Lung (tissue), 12 donors: ENCODE measurements around the gene PYGM. TPM values are rescaled to one million over a fixed set of nuclear protein-coding genes. Genes with fewer than 3 reads are reported as not detected.

Experiments
- ATAC-seq: fragments of 200-7000 bp; cut with Tn5 transposase; one replicate; pipeline ENCODE4 v1.9.1; 2020; ENCODE audit warnings: moderate number of reproducible peaks; ENCODE audit not compliant: insufficient read depth, low FRiP score
- DNase-seq, 3 donors: peaks; one replicate each; pipeline ENCODE4 v3.0.0-alpha.2; 2013 to 2017
- H3K27ac ChIP-seq, 2 donors: one replicate each; pipeline ENCODE4 v1.5.1; 2013; ENCODE audit warnings: mild to moderate bottlenecking in 2 of 2, moderate library complexity in 2 of 2, control low read depth in 1 of 2, inconsistent platforms in 1 of 2, low read depth in 1 of 2, low read length in 1 of 2
- H3K27me3 ChIP-seq, 3 donors: one replicate each; pipeline ENCODE4 v1.5.1; 2013; ENCODE audit warnings: low read length in 2 of 3; ENCODE audit not compliant: control insufficient read depth in 3 of 3, insufficient read depth in 3 of 3
- H3K36me3 ChIP-seq, 4 donors: one replicate each; pipeline ENCODE4 v1.5.1; 2013; ENCODE audit warnings: low read length in 4 of 4, mild to moderate bottlenecking in 1 of 4, moderate library complexity in 1 of 4; ENCODE audit not compliant: control insufficient read depth in 4 of 4, insufficient read depth in 4 of 4
- H3K4me1 ChIP-seq, 5 donors: one replicate each; pipeline ENCODE4 v1.5.1; 2013; ENCODE audit warnings: low read length in 5 of 5, mild to moderate bottlenecking in 2 of 5, moderate library complexity in 1 of 5; ENCODE audit not compliant: control insufficient read depth in 5 of 5, insufficient read depth in 5 of 5
- H3K4me3 ChIP-seq: one replicate; pipeline ENCODE4 v1.5.1; 2013; ENCODE audit warnings: mild to moderate bottlenecking, control low read depth, moderate library complexity
- H3K9ac ChIP-seq, 2 donors: one replicate each; pipeline ENCODE4 v1.5.1; 2013; ENCODE audit warnings: low read length in 2 of 2, control low read depth in 1 of 2; ENCODE audit not compliant: insufficient read depth in 1 of 2
- H3K9me3 ChIP-seq, 4 donors: one replicate each; pipeline ENCODE4 v1.5.1; 2013; ENCODE audit warnings: low read length in 3 of 4, mild to moderate bottlenecking in 1 of 4, moderate library complexity in 1 of 4; ENCODE audit not compliant: control insufficient read depth in 4 of 4, insufficient read depth in 3 of 4
- WGBS, 2 donors: extraction: QIAGEN DNeasy Blood & Tissue Kit; methylation state at CpG; one replicate each; pipeline ENCODE4 v1.1.7; 2013; 5-methylcytosine and 5-hydroxymethylcytosine counted together
- polyA plus RNA-seq, 2 donors: library from polyadenylated mRNA; stranded (reverse); fragments of 200-250 nt; gene quantifications; one replicate each; pipeline ENCODE4 v1.2.1, GENCODE V29; 2013
- total RNA-seq, 2 donors: library from RNA; depleted of rRNA in 1 of 2; stranded (reverse); fragments of >200 nt in 1 of 2; gene quantifications; one replicate each; pipeline ENCODE4 v1.2.1, GENCODE V29; 2014 to 2021
- TF ChIP-seq, protein P1 (sequence below): IDR thresholded peaks from 2 replicates; pipeline ENCODE4 v1.5.1; 2012; ENCODE audit warnings: mild to moderate bottlenecking; ENCODE audit errors: control extremely low read depth, extremely low read depth
- donor health status: control.
- donor health status: control.
- donor health status: Bipolar disorder and iron deficiency.
- donor health status: healthy.
- donor health status: DM: yes; HTN: yes; CAD: no.

PYGM gene
- total and polyA plus RNA-seq, 4 donors = 1.2 to 3.8 (median 2.5) TPM

DNA sequence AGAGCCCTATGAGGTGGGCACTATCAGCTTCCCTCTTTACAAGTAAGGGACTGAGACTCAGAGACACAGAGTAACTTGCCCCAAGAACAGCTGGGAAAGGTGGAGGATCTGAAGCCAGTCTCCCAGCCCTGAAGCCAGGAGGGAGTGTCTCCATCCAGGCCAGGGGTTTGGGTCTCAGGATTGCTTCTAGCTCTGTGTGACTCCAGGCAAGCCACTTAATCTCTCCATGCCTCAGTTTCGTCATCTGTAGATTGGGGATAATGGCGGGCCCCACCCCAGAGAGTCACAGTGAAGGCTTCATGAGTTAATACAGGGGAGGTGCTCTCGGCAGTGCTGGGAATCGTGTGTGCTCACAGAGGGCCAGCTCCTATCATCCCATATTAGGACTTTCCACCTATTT is 32.7 kb upstream of the PYGM start:
- Histone ChIP-seq H3K4me3 (no peak overlapping the region), H3K9me3 (no peaks in the 10 kb centered on the region), H3K4me1 (peaks cover 0 to 4% (median 0%) of the 10 kb centered on the region in 5 donors), H3K27me3 (no peaks in the 10 kb centered on the region), H3K9ac (no peak overlapping the region), H3K27ac (no peak overlapping the region), H3K36me3 (peaks cover 0 to 38% (median 14%) of the 10 kb centered on the region in 4 donors)
- TF ChIP-seq, protein P1, sequence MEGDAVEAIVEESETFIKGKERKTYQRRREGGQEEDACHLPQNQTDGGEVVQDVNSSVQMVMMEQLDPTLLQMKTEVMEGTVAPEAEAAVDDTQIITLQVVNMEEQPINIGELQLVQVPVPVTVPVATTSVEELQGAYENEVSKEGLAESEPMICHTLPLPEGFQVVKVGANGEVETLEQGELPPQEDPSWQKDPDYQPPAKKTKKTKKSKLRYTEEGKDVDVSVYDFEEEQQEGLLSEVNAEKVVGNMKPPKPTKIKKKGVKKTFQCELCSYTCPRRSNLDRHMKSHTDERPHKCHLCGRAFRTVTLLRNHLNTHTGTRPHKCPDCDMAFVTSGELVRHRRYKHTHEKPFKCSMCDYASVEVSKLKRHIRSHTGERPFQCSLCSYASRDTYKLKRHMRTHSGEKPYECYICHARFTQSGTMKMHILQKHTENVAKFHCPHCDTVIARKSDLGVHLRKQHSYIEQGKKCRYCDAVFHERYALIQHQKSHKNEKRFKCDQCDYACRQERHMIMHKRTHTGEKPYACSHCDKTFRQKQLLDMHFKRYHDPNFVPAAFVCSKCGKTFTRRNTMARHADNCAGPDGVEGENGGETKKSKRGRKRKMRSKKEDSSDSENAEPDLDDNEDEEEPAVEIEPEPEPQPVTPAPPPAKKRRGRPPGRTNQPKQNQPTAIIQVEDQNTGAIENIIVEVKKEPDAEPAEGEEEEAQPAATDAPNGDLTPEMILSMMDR = no peak
- no peak for DNase-seq
- ATAC-seq = no peak
- WGBS, 2 donors = 94 to 97% methylated on average over 4 of the region's 4 CpGs

DNA sequence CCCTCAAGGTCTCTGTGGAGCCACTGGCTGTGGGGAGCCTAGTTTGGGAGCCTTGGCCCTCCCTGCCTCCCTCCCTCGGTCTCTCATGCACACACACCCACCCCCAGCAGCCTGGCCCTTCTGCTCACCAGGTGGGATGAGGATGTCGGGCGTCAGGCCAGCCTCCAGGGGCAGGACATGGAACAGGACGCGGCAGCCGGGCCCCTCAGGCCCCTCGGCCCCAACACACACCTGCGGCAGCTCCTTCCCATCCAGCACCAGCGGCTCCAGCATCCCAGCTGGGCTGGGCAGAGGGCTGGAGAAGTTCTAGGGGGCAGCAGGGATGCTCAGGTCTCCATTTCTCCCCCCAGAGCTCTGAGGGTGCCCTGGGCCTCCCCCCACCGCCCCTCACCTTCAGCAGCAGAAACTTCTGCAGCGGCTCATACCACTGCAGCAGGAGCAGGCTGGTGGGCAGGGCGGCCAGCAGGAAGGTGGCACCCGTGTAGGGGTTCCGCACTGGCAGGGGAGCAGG is 32.1 kb upstream of the PYGM start:
- H3K27ac ChIP-seq = no peak overlapping the region
- H3K27me3 ChIP-seq = no peaks in the 10 kb centered on the region
- TF ChIP-seq, protein P1 = no peak
- DNase-seq = no peak
- peaks cover 0 to 4% (median 0%) of the 10 kb centered on the region in 5 donors for H3K4me1 ChIP-seq
- H3K9me3 ChIP-seq = no peaks in the 10 kb centered on the region
- H3K4me3 ChIP-seq = no peak overlapping the region
- H3K36me3 ChIP-seq = peaks cover 0 to 33% (median 12%) of the 10 kb centered on the region in 4 donors
- WGBS, 2 donors = 91 to 95% methylated on average over 13 to 14 of the region's 14 CpGs
- no peak for ATAC-seq
- H3K9ac ChIP-seq = no peak overlapping the region

DNA sequence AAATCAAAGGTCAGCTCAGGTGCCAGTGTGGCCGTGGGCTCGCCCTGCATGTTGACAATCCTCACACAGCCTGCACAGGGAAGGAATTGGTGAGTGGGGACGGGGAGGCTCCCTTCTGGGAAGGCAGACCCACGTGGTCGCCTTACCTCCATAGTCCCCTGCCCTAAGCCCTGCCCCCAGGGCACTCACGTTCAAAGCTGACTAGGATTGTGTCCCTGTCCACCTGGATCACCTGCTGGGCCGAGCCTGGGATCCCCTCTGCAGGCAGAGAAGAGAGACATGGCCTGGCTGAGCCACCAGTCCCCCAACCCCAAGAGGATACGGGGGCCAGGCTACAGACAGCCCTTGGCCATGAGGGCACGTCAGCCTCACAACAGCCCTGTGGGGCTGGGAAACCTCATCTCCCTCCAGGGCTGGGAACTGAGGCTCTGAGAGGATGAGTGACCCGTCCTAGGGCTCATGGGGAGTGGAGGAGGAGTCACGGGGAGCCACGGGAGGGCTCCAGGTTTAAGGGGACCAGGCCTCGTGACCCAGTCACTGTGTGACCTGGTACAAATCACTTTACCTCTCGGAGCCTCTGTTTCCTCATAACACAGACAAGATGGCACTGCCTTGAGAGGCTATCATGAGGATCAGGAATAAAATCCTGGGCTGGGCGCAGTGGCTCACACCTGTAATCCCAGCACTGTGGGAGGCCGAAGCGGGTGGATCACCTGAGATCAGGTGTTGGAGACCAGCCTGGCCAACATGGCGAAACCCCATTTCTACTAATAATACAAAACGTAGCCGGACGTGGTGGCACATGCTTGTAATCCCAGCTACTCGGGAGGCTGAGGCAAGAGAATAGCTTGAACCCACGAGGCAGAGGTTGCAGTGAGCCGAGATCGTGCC is 30.7 kb upstream of the PYGM start:
- peaks cover 0 to 22% (median 6%) of the 10 kb centered on the region in 4 donors for H3K36me3 ChIP-seq
- TF ChIP-seq, protein P1 = no peak
- DNase-seq (no peak), ATAC-seq (no peak)
- H3K27ac ChIP-seq = no peak overlapping the region
- no peaks in the 10 kb centered on the region for H3K4me1 ChIP-seq
- no peak overlapping the region for H3K4me3 ChIP-seq
- H3K9me3 ChIP-seq = no peaks in the 10 kb centered on the region
- 91 to 94% methylated on average over 25 of the region's 25 CpGs for WGBS, 2 donors
- no peak overlapping the region for H3K9ac ChIP-seq
- H3K27me3 ChIP-seq = no peaks in the 10 kb centered on the region
